NCI-H2029 (cell line): ENCODE data around the gene GPRIN2.

Source experiments
- DNase-seq: peaks from one replicate; lab custom pipeline; 2025; lab: John Stamatoyannopoulos, UW

The GPRIN2 gene

DNA sequence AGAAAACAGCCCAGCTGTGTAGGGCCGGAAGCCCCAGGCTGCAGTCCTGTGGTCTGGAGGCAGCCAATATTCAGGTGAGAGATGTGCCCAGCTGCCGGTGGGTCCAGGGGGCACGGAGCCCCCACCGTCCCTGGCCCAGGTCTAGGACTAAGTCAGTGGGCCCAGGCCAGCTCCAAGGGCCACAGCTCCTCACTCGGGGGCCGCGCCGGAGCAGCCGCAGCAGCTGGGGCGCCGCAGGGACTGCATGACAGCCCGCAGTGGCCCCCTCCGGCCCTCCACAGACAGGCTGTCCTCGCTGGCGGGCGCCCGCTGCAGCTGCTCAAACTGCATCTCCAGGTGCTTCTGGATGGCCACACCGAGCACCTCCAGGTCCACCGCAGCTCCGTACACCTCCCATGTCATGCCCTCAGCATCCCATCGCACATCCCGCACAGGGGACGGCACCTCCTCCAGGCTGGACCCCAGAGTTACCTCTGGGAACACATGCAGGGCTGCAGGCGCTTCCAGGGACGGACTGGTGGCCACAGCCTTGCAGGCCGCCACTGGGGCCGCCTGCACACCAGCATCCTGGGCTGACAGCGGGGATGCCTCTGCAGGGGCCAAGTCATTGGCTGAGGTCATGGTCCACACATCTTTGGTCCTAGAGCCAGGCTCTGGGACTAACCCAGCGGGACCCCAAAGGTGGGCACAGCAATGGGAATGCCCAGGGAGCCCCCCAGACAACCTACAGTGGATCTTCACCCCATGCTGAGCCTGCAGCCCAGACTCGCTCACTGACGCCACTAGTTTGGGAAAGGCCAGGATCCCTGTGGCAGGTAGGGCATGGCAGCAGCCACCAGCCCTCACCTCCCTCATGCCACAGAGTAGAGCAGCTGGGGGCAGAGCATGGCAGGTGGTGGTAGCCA lies 7.0 kb downstream of the GPRIN2 start:
- no peak for DNase-seq

DNA sequence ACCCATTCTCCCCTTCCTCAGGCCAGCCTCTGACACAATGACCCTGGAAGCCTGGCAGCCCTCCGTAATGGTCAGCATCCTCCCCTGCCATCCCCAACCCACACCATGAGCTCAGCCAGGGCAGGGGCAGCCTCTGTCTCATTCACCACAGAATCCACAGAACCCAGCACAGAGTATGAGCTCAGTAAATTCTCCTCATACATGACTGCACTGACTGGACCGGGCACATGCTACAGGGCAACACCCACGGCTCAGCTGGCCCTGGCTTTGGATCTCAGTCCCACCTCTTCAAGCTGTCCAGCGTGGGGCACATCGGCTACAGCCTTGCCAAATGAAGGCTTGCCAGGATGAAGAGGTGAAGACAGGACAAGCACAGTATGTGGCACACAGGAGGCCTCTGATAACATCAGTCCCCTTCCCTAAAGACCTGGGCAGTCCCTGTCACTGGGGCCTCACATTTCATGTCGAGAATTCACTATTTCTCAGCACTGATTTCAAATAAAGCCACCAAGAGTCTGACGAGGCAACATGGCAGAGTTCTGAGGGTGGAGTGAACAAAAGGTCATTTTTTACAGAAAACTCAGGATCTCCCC lies 7.9 kb downstream of the GPRIN2 start:
- no peak for DNase-seq

DNA sequence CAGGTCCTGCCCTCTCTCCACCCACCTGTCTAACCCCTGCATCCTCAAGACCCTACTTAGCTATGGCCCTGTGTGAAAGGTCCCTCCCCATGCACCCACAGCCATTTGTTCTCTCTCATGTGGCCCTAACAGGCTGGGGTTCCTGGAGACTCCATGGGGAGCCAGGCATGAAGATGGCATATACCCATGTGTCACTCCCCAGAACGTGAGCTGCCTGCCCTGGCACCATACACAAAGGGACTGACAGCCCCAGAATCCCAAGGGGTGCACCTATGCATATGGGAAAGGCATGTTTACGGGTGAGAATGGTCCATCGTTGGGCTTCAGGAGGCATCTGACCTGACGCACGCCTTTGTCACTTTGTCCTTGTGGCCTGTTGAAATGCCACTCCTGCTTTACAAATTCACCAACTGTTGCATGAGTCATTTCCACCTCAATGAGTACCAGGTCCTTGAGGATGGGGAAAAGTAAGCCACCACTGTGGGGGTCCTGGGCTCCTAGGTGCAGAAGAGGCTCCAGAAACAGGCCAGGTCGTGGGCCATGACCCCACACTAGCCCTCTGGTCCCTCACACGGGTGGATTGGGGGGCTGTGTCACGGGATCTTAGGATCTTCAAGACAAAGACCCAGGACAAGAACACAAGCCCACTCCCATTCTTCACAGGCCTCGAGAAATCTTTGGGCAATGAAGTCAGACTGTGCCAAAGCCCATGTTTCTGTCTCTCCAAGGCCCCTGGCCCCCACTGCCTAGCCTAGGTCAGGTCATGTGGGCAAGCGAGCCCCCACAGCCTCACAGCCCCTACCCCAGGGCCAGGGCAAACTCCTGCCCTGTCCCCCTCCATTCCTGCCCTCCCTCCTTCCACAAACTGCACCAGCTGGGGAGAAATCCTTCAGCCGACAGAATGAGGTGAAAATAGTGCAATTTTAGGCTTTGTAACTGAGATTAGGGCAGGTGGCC lies 8.6 kb downstream of the GPRIN2 start:
- no peak for DNase-seq

DNA sequence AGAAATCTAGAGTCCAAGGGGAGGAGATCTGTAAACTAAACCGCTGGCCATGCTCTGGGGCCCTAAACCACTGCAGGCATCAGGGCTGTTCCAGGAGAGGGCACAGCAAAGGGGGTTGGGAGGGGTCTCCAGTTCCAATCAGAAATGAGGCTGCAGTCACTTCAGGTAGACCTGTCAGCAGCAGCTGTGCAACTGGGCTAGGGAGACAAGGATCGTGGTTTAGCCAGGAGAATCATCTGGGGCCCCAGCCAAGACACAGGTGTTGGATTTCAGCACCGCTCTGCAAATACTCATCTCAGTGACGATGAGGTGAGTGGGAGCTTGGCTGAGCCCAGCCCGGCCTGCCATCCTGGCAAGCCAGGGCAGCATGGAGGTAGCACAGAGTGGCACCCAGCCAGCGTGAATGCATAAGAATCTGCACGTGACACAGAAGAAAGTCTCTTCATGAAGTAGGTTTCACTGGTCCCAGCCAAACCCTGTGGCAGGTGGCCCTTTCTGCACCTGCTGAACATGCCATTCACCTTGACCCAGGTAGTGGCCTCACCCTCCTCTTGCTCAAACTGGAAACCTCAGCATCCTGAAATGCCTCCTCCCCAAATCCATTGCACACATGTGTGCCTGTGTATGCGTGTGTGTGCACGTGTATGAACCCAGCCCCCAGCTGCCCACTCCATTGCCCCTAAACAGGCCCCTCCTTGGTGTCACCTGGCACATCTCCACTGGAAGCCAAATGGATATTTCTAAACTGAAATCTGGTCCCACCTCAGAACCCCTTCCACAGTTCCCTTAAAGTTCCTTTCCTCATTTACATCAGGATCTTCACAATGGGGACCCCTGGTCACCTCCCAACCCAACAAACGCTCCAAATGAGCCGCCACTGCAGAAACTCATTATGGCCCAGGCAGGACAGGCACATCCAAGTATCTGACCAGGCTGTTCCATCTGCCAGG lies 9.6 kb downstream of the GPRIN2 start:
- DNase-seq = peak; percentile 96

DNA sequence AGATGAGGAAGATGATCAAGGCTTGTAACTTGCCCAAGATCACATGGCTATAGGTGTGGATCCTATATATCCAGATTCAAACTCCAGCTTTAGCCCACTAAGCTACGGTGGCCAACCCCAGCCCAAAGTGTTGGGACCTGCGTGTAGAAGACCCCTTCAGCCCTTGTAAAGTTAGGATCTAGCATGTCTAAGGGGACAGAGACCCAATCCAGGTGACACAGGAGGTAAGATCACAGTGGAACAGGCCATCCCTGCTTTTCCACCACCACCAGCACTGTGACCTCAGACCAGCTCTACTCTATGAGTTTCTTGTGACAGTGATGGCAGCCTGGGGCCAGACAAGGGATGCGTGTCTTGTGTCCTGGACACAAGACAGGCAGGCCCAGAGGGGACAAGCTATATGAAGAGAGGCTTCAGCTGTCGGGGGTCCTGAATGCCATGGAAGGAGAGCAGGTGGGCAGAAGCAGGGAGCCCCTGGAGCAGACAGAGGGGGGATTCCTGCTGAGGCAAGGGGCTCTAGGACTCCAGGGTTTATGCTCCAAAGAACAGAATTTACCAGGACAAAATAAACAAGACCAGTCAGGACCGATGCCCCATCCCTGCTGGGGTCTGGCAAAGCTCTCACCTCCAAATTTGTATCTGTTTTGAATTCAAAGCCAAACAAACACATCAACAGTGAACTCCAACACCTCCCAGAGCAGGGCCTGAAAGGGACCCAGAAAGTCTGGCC lies 10.4 kb downstream of the GPRIN2 start:
- no peak for DNase-seq

DNA sequence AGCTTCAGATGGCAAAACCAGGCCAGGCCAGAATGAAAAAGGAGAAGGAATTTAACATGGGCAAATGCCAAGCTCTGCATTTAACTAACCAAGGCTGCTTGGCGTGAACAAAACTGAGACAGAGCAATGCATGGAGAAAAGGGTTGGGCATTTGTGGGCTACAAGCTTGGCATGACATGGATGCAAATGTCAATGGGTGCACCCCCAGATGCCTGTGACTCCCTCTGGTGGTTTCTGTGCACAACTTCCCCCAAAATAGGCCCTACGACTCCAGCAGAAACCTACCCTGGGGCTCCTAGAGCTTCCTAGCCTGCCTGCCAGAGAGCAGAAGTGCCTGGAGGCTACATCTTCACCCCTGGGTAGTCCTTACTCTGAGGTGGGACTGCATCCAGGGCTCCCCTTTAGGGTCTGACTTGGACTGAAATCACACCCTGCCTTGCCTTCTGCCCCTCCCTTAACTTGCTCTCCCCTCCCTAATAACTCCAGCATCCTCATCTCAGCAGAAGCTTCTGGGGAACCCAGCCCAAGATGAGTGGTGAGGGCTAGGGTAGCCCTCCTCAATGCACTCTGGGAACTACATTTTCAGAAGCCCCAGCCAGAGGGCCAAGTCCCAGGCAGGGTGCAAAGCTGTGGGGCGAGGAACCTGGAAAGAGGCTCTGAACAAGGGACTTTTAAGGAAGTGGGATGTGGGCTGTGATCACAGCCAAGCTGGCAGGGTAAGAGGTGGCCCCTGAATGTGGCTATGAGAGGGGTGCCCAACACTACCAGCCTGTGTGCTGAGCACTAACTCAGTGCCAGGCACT lies 11.3 kb downstream of the GPRIN2 start:
- DNase-seq = no peak

DNA sequence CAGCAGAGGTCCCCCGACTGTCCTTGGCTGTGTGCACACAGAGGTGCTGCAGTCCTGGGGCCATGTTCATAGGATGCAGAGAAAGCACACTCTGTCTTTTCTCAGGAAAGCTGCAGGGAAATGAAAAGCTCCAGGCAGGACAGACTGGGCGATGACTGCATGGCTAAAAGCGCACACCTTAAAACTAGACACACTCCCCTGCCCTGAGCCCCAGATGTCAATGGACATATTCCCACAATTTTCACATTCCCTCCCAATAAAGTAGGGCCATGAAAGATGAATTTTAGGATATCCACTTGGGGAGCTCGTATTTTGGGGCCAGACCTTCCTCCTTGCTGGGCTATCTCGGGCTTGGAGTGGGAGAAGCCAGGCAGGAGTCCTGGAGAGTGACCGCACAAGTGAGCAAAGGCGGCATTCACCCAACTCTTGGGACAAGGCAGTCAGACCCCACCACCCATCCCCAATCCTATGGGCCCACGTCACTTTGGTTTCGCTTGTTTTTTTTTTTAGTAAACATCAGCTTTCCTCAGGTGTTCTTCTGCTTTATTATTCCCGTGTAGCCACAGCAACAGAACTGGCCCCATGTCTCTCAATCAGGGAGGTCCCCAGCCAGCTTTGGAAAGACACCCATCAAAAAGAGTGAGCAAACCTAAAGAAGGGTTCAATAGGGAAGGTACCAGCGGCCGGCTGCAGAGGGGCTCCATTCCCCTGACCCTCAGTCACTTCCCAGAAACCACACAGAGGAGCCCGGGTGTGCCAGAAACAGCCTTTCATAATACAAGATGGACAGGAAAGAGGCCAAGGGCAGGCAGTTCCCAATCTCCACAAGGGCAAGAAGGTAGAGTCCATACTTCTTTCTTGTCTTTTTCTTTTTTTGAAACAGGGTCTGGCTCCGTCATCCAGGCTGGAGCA lies 12.7 kb downstream of the GPRIN2 start:
- DNase-seq = no peak

DNA sequence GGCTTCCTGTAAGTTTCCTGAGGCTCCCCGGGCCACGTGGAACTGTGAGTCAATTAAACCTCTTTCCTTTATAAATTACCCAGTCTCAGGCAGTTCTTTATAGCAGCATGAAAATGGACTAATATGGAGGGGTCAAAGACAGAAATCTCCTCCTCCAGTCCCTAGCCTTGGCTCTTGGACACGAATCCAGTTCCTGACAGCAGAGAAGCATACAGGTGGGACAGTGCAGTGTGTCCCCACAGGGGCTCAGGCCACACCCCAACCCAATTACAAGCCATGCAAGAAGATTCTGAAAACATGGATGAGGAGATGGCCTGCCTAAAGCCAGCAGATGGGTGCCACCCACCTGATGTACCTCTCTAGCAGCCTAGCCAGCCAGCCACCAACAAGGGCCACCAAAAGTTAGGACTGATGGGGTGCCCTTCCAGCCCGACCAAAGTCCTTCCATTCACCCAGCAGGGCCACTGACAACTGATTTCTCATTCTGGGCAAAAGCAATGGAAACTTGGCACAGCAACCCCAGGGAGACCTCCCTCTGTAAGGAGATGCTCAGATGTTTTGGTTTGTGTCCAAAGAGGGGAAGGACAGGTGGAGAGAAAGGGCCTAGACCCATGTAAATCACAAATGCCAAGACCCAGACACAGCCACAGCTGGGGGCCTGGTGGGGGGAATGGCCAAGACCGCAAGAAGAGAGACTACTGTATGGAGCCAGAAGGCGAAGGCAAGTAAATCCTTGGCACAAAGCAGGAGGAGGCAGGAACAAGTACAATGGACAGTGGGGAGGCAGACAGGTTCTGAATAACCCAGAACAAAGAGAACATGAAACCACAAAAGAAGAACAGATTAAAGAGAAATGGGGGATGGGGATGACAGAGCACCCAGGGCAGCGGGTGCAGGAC lies 13.6 kb downstream of the GPRIN2 start:
- no peak for DNase-seq

DNA sequence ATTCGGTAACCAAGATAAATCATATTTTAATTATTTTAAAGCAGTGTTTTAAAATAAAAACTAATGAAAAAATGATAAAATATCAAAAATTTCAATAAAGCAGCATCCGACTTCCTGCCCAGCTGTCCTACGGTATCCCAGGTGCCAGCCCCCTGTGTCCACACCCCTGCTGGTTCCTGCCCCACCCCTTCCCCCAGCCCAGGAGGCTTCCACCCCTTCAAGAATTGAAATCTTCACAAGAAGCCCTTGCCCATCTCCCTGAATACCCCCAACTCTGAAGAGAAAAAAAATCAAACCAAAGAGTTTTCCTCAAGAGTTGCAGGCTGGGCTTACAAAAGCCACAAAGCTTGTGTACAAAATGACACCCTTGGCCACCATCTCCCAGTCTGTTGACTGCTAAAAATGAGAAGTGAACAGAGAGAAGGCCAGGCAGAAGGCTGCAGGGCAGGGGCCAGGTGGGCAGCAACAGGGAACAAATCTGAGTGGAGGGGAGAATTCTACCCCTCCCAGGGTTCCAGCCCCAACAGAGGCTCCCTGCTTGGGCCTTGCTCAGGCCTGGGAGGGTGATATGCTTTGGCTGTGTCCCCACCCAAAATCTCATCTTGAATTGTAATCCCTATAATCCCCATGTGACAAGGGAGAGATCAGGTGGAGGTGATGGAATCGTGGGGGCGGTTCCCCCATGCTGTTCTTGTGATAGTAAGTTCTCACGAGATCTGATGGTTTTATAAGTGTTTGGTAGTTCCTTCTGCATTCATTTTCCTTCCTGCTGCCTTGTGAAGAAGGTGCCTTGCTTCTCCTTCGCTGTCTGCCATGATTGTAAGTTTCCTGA lies 14.5 kb downstream of the GPRIN2 start:
- no peak for DNase-seq

DNA sequence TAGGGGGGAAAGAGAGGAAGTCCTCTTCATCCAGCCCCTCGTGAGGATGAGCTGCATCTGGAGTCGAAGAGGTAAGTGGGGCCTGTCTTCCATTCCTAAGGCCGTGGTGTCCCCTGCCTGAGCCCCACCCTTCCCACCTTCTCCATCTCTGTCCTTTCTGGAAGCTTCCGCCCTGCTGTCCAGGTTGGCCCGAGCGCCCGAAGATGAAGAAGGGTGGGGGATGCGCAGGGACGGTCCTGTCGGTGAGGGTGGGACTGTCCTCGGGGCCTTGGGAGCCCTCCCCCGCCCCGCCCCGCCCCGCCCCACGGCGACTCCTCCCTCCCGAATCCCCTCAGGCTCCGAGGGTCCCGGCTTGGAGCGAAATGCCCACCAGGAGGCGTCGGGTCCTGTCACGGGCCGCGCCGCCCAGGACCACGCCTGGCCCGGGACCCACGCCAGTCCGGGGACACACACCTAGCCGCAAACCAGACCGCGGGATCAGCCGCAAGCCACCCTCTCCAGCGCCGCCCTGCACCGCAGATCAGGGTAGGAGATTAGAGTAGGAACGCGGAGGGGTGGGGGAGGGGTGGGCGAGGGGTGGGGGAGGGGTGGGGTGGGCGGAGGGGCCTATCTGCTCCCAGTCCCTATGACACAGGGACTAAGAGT lies 15.3 kb downstream of the GPRIN2 start:
- no peak for DNase-seq

DNA sequence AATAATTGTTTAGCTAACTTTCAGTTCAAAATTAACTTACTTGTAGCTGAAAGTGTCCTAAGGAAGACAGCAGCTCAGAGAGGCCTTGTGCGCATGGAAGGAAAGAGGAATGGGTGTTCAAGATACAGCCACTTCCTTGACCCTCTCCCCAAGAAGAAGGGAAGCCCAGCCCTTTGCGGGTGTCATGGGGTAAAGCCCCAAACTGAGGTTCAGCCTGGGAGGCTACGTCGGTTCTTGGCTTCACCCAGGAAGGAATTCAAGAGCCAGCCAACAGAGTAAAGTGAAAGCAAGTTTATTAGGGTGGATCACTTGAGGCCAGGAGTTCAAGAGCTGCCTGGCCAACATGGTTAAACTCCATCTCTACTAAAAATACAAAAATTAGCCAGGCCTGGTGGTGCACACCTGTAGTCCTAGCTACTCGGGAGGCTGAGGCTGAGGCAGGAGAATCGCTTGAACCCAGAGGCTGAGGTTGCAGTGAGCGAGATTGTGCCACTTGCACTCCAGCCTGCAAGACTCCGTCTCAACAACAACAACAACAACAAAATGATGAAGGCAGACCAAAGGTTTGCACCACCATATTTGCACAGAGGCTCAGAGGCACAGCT lies 15.9 kb downstream of the GPRIN2 start:
- no peak for DNase-seq

DNA sequence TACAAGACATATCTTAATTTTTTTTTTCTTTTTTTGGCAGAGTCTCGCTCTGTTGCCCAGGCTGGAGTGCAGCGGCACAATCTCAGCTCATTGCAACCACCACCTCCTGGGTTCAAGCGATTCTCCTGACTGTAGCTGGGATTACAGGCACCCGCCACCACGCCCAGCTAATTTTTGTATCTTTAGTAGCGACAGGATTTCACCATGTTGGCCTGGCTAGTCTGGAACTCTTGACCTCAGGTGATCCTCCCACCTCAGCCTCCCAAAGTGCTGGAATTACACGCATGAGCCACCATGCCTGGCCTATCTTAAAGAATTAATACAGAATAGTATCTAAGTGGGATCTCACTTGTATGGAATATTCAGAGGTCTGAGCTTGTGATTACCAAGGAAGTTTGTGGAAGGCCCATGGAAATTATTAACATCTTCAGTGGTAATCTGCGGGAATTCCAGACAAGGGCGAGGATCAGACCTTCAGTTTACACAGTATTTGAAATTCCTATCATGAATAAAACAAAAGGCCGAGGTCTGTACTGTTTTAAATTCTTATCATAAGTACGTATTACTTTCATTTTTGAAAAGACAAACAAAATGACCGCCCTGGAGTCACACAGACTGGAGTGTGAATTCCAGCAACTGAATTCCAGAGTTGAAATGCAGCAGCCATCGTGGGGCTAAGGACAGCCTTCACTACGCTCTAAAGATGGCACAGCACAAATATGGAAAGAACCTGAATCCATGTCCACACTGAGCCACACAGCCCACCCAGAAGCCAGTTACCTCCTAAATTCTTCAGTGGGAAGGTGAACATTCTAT lies 16.7 kb downstream of the GPRIN2 start:
- no peak for DNase-seq

DNA sequence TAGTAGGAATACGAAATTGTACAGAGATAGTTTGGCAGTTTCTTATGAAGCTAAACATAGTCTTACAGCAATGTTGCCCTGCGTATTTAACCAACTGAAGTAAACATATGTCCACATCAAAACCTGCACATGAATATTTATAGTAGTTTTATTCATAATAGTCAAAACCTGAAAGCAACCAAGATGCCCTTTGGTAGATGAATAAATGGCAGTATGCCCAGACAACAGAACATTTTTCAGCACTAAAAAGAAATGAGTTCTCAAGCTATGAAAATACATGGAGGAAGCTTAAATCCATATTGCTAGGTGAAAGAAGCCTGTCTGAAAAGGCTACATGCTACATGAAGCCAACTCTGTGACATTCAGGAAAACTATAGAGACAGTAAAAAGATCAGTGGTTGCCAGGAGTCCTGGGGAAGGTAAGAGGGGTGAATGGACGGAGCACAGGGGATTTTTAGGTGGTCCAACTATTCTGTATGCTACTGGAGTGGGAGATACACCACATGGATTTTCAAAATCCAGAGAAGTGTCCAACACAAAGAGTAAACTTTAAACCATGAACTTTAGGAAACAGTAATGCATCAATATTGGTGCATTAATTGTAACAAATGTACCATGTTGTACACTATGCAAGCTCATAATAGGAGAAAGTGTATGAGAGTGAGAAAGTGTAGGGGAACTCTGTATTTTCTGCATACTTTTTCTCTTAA lies 17.6 kb downstream of the GPRIN2 start:
- no peak for DNase-seq

DNA sequence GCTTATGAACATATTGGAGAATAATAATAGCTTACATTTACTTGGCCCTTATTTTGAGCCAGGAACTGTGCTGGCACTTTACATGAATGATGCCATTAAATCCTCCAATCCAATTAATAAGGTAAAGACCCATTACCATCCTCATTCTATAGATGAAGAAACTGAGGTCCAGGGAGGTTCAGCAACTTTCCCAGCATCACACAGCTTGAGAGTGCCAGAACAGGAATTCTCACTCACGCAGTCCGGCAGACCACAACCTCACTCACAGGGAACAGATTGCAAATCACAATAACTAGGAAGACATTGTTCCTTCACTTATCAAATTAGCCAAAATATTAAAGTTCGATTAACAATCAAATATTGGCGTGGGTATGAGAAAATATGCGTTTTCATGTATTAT lies 18.3 kb downstream of the GPRIN2 start:
- DNase-seq = no peak
